ENCODE results near the gene TRAF2. TPM values are rescaled to one million over a fixed set of nuclear protein-coding genes. Genes with fewer than 3 reads are reported as not detected.

The TRAF2 gene
- total and polyA plus RNA-seq, 2 of the 4 experiments (the other 2 are of a cell fraction): 6.6 to 12.0 TPM

DNA sequence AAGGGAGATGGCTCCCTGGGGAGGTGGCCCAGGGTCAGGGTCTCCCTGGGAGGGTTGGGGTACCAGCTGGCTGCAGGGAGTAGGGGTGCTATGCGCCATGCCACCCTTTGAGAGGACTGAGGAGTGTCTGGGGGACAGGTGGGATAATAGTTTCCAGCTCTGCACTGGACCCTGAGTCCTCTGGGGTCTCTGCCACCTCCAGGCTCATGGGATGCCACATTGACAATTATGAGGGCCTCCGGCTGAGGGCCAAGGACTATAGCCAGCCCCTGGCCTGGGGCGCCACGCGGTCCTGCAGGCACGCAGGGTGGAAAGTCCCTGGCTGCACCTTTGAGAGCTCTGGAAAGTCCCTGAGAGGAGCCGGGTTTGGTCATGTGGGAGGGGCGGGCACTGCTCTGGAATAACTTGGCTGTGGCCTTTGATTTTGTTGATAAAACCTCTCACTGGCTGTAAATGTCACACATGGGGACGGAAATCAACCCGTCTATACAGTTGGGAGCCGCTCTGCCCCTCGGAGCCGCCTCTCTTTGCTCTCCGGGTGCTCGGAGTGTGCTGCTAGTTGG, 16.0 kb downstream of the TRAF2 start:
- DNase-seq (peak; percentile 86), ATAC-seq (ENCODE audit: low read depth) (peak; percentile 66)
- dilution Hi-C loops (cut with HindIII; ENCODE audit: low sequenced_read_pairs, unreplicated experiment): no loop called here
- Histone ChIP-seq H3K4me3 (ENCODE audit: insufficient read depth, low read depth, low read length) (no peak overlapping the region), H3K27ac (ENCODE audit: insufficient read depth, low read length) (no peak overlapping the region), H2AK5ac (ENCODE audit: low read depth, low read length) (peak overlapping the region; percentile 10), H2AK9ac (replicated peaks; ENCODE audit: low read depth, low read length, poor library complexity) (peak overlapping the region; percentile 93), H3K18ac (ENCODE audit: low read depth, low read length) (peak overlapping the region; percentile 40; the same call in 1 of the 2 replicates), H3K4ac (ENCODE audit: low read depth, low read length) (peak overlapping the region; percentile 73), H2BK15ac (ENCODE audit: low read depth, low read length) (no peak overlapping the region), H3K4me2 (ENCODE audit: low read depth, low read length) (peak overlapping the region; percentile 25; the same call in 1 of the 2 replicates), H4K5ac (ENCODE audit: low read depth, low read length) (peak overlapping the region; percentile 22; the same call in 1 of the 2 replicates), H3K27me3 (ENCODE audit: control insufficient read depth, insufficient read depth, low read length) (no peaks in the 10 kb centered on the region), H2BK120ac (ENCODE audit: low read depth, low read length) (peak overlapping the region; percentile 14; the same call in 1 of the 2 replicates), H3K23ac (ENCODE audit: low read depth, low read length) (no peak overlapping the region), H4K91ac (ENCODE audit: insufficient read depth, low read depth, low read length) (no peak overlapping the region; the same call in 1 of the 2 replicates), H2BK20ac (ENCODE audit: low read depth, low read length) (peak overlapping the region; percentile 14; the same call in 1 of the 2 replicates), H4K20me1 (ENCODE audit: insufficient read depth, low read length) (no peaks in the 10 kb centered on the region; the same call in none of the 2 replicates), H3K9me1 (ENCODE audit: insufficient read depth, low read length) (0 out of 2 replicates have a peak, but pooled peaks cover 10% of the 10 kb centered on the region), H3K14ac (replicated peaks; ENCODE audit: low read depth, low read length) (peak overlapping the region; percentile 17; the same call in 1 of the 2 replicates), H2BK5ac (ENCODE audit: low read depth, low read length, poor library complexity, severe bottlenecking) (peak overlapping the region; percentile 84), H3K79me1 (ENCODE audit: low read depth in 1 of 2, low read length in 2 of 2) (peaks cover 5 to 53% of the 10 kb centered on the region in 2 experiments), H3K9me3 (ENCODE audit: control insufficient read depth, insufficient read depth, low read length) (no peaks in the 10 kb centered on the region), H3K9ac (ENCODE audit: low read depth, low read length) (no peak overlapping the region), H3K36me3 (ENCODE audit: control insufficient read depth, insufficient read depth, low read length) (peaks cover 19% of the 10 kb centered on the region), H3K4me1 (ENCODE audit: control insufficient read depth, insufficient read depth, low read length) (peaks cover 15% of the 10 kb centered on the region), H2AFZ (replicated peaks; ENCODE audit: low read length, poor library complexity) (peak overlapping the region; percentile 74), H4K8ac (ENCODE audit: low read depth in 2 of 2, low read length in 2 of 2) (peak overlapping the region in 1 of 2 experiments; percentile 69; a peak in 1 of 4 replicates), H3K56ac (ENCODE audit: extremely low read depth, insufficient read depth, low read length) (no peak overlapping the region)
- TF ChIP-seq, protein P1, sequence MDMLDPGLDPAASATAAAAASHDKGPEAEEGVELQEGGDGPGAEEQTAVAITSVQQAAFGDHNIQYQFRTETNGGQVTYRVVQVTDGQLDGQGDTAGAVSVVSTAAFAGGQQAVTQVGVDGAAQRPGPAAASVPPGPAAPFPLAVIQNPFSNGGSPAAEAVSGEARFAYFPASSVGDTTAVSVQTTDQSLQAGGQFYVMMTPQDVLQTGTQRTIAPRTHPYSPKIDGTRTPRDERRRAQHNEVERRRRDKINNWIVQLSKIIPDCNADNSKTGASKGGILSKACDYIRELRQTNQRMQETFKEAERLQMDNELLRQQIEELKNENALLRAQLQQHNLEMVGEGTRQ (IDR thresholded peaks at IDR 0.05; ENCODE audit: low read depth, low read length): peak; percentile 82
- TF ChIP-seq CHD1 (IDR thresholded peaks at IDR 0.05; ENCODE audit: low read depth, low read length): no peak
- TF ChIP-seq SMC3 (IDR thresholded peaks at IDR 0.05; ENCODE audit: low read depth, low read length): no peak
- TF ChIP-seq MAZ (IDR thresholded peaks at IDR 0.05; ENCODE audit: borderline replicate concordance, low read depth, low read length): peak; percentile 24; the same call in 1 of the 2 replicates
- 71% methylated on average over 5 of the region's 15 CpGs; no CpG with 5 or more reads in 1 of the 2 experiments for WGBS, 2 experiments (ENCODE audit: extremely low coverage in 2 of 2, insufficient read length in 1 of 2)
- no TSS peak for BruUV-seq (replicated peaks)
- ChIA-PET CTCF (interaction anchor here (0.6 to 0.9 kb wide), 2 partner anchors 11 to 42 kb away, joined by 3 to 6 read pairs; partner anchors contain the start of gene FBXW5), POLR2A (ENCODE audit: unreplicated experiment) (no interaction called here)
- in situ Hi-C loops (cut with MboI; ENCODE audit: low sequenced_read_pairs): no loop called here
- intact Hi-C loops (cut with micrococcal nuclease): no loop called here
